Measurements from ENCODE around the gene SRRM2. TPM values are rescaled to one million over a fixed set of nuclear protein-coding genes. Genes with fewer than 3 reads are reported as not detected.

The SRRM2 gene
- total RNA-seq, 1 experiment from 2014 or later = 746 TPM

- Histone ChIP-seq H3K27me3 (ENCODE audit: insufficient read depth, low read depth) (no peaks in the 10 kb centered on the region), H3K4me2 (no peak overlapping the region), H2AFZ (no peak overlapping the region), H4K20me1 (ENCODE audit: insufficient read depth) (peaks cover 85% of the 10 kb centered on the region), H3K4me3 (no peak overlapping the region), H3F3A (ENCODE audit: insufficient read depth, low read depth) (peaks cover 87% of the 10 kb centered on the region), H3K9me2 (ENCODE audit: insufficient read depth) (no peaks in the 10 kb centered on the region), H3K79me2 (ENCODE audit: low read depth) (peaks cover 72% of the 10 kb centered on the region), H3K4me1 (replicated peaks; ENCODE audit: insufficient read depth) (no peaks in the 10 kb centered on the region), H3K36me3 (ENCODE audit: low read depth) (peaks cover 69% of the 10 kb centered on the region), H3K27ac (no peak overlapping the region), H3K9me3 (ENCODE audit: insufficient read depth, low read depth) (no peaks in the 10 kb centered on the region)
- POLR2A ChIA-PET (ENCODE audit: unreplicated experiment) = interaction anchor here (0.6 kb wide), 2 partner anchors 68 to 79 kb away, joined by 3 to 5 read pairs; no protein-coding TSS in a partner anchor
- CTCF ChIA-PET = no interaction called here
- BruUV-seq (replicated peaks) = no TSS peak
- intact Hi-C loops (cut with micrococcal nuclease; ENCODE audit: unreplicated experiment) = no loop called here
- TF ChIP-seq EZH2 (IDR thresholded peaks at IDR 0.05; ENCODE audit: low read depth) (no peak), CTCF (conservative IDR thresholded peaks at IDR 0.05) (no peak)
- DNase-seq = no peak
Observed at GRCh38 chr16:2765462-2766404, 13.3 kb downstream of the SRRM2 start.

DNA sequence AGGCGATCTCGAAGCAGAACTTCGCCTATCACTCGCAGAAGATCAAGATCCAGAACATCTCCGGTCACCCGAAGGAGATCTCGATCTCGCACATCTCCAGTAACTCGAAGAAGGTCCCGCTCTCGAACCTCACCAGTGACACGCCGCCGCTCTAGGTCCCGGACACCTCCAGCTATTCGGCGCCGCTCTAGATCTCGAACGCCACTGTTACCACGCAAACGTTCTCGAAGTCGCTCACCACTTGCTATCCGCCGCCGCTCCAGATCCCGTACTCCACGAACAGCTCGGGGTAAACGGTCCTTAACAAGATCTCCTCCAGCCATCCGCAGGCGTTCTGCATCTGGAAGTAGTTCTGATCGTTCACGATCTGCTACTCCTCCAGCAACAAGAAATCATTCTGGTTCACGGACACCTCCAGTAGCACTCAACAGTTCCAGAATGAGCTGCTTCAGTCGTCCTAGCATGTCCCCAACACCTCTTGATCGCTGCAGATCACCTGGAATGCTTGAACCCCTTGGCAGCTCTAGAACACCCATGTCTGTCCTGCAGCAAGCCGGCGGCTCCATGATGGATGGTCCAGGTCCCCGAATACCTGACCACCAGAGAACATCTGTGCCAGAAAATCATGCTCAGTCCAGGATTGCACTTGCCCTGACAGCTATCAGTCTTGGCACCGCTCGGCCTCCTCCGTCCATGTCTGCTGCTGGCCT lies 14.1 kb downstream of the SRRM2 start:
- intact Hi-C loops (cut with micrococcal nuclease; ENCODE audit: unreplicated experiment) = no loop called here
- H4K20me1 ChIP-seq (ENCODE audit: insufficient read depth) = peaks cover 85% of the 10 kb centered on the region
- ChIA-PET POLR2A (ENCODE audit: unreplicated experiment) (no interaction called here), CTCF (no interaction called here)
- no peaks in the 10 kb centered on the region for H3K4me1 ChIP-seq (replicated peaks; ENCODE audit: insufficient read depth)
- peaks cover 61% of the 10 kb centered on the region for H3K36me3 ChIP-seq (ENCODE audit: low read depth)
- no peak overlapping the region for H2AFZ ChIP-seq
- no peaks in the 10 kb centered on the region for H3K9me2 ChIP-seq (ENCODE audit: insufficient read depth)
- no peak overlapping the region for H3K4me2 ChIP-seq
- no TSS peak for BruUV-seq (replicated peaks)
- TF ChIP-seq EZH2 (IDR thresholded peaks at IDR 0.05; ENCODE audit: low read depth) (no peak), CTCF (conservative IDR thresholded peaks at IDR 0.05) (no peak)
- peaks cover 87% of the 10 kb centered on the region for H3F3A ChIP-seq (ENCODE audit: insufficient read depth, low read depth)
- H3K9me3 ChIP-seq (ENCODE audit: insufficient read depth, low read depth) = no peaks in the 10 kb centered on the region
- DNase-seq = no peak
- H3K79me2 ChIP-seq (ENCODE audit: low read depth) = peaks cover 64% of the 10 kb centered on the region
- no peaks in the 10 kb centered on the region for H3K27me3 ChIP-seq (ENCODE audit: insufficient read depth, low read depth)
- no peak overlapping the region for H3K4me3 ChIP-seq
- no peak overlapping the region for H3K27ac ChIP-seq

DNA sequence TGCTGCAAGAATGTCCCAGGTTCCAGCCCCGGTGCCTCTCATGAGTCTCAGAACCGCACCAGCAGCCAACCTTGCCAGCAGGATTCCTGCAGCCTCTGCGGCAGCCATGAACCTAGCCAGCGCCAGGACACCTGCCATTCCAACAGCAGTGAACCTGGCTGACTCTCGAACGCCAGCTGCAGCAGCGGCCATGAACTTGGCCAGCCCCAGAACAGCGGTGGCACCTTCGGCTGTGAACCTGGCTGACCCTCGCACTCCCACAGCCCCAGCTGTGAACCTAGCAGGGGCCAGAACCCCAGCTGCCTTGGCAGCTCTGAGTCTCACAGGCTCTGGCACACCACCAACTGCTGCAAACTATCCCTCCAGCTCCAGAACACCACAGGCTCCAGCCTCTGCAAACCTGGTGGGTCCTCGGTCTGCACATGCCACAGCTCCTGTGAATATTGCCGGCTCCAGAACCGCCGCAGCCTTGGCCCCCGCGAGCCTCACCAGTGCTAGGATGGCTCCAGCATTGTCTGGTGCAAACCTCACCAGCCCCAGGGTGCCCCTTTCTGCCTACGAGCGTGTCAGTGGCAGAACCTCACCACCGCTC lies 14.8 kb downstream of the SRRM2 start:
- H4K20me1 ChIP-seq (ENCODE audit: insufficient read depth) = peaks cover 80% of the 10 kb centered on the region
- POLR2A ChIA-PET (ENCODE audit: unreplicated experiment) = interaction anchor here (0.7 kb wide), 1 partner anchor 91 kb away, joined by 4 read pairs; no protein-coding TSS in a partner anchor
- H3K4me3 ChIP-seq = no peak overlapping the region
- CTCF ChIA-PET = no interaction called here
- peaks cover 87% of the 10 kb centered on the region for H3F3A ChIP-seq (ENCODE audit: insufficient read depth, low read depth)
- DNase-seq = no peak
- peaks cover 57% of the 10 kb centered on the region for H3K79me2 ChIP-seq (ENCODE audit: low read depth)
- no peaks in the 10 kb centered on the region for H3K27me3 ChIP-seq (ENCODE audit: insufficient read depth, low read depth)
- H3K4me1 ChIP-seq (replicated peaks; ENCODE audit: insufficient read depth) = no peaks in the 10 kb centered on the region
- H3K4me2 ChIP-seq = no peak overlapping the region
- no peak for TF ChIP-seq EZH2 (IDR thresholded peaks at IDR 0.05; ENCODE audit: low read depth)
- no peak for TF ChIP-seq CTCF (conservative IDR thresholded peaks at IDR 0.05)
- H3K27ac ChIP-seq = no peak overlapping the region
- intact Hi-C loops (cut with micrococcal nuclease; ENCODE audit: unreplicated experiment) = no loop called here
- peaks cover 54% of the 10 kb centered on the region for H3K36me3 ChIP-seq (ENCODE audit: low read depth)
- H2AFZ ChIP-seq = no peak overlapping the region
- BruUV-seq (replicated peaks) = no TSS peak
- H3K9me3 ChIP-seq (ENCODE audit: insufficient read depth, low read depth) = no peaks in the 10 kb centered on the region
- no peaks in the 10 kb centered on the region for H3K9me2 ChIP-seq (ENCODE audit: insufficient read depth)

Data from PC-9 (cell line).